ENCODE data around the gene SEC14L2.
A peak's percentile ranks its signal among the peaks of the same experiment; 100 is the strongest.

Gene SEC14L2

DNA sequence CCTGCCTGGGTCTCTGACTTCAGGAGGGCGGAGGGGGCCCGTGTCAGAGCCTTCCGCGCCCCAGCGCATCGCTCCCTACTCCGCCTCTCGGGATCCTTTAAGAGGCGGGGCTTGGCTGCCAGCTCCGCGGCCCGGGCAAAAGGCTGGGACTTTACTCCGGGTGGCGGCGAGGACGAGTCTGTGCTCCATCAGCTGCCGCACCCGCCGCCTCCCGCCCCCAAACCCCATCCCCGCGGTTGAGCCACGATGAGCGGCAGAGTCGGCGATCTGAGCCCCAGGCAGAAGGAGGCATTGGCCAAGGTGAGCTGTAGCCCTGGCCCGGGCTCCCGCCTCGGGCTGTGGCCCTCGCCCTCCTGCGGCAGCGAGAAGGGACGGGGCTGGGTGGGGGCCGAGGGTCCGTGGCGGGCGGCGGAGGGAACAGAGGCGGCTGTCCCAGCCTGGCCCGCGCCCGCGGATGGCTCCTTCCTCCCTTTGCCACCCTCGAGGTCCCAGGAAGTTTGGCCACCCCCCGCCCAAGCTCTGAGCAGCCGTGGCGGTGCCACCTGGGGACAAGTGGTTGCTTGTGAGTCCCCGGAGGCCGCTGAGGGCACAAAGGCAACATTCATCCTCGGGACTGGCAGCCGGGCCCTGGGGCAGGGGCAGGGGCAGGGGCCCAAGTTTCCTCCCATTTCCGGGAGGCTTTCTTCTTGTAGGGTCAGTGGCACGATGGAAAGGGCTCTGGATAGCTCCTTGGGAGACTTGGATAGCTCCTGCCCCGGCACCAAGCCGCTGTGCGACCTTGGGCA is at the start of gene SEC14L2 (continued):
- TF ChIP-seq ZNF610 (tag by site-specific recombination; IDR thresholded peaks at IDR 0.05; ENCODE audit: borderline replicate concordance) (no peak), YY2 (tag by site-specific recombination; IDR thresholded peaks at IDR 0.05) (no peak), FEZF1 (tag by site-specific recombination; IDR thresholded peaks at IDR 0.05) (no peak), ZXDB (tag by site-specific recombination; IDR thresholded peaks at IDR 0.05) (peak; percentile 16; the same call in 1 of the 2 replicates), HOXA7 (CRISPR knock-in tag; IDR thresholded peaks at IDR 0.05; ENCODE audit: borderline replicate concordance) (no peak), ZNF350 (tag by site-specific recombination; IDR thresholded peaks at IDR 0.05) (no peak), ZNF324 (tag by site-specific recombination; IDR thresholded peaks at IDR 0.05) (no peak), ZFP69B (tag by site-specific recombination; IDR thresholded peaks at IDR 0.05) (no peak), ZNF423 (tag by site-specific recombination; IDR thresholded peaks at IDR 0.05) (no peak), GLIS2 (tag by site-specific recombination; IDR thresholded peaks at IDR 0.05) (peak; percentile 69; the same call in 1 of the 2 replicates), ZNF830 (tag by site-specific recombination; IDR thresholded peaks at IDR 0.05; ENCODE audit: low read depth) (no peak), ZNF558 (tag by site-specific recombination; IDR thresholded peaks at IDR 0.05) (no peak)
- TF ChIP-seq, protein P1, sequence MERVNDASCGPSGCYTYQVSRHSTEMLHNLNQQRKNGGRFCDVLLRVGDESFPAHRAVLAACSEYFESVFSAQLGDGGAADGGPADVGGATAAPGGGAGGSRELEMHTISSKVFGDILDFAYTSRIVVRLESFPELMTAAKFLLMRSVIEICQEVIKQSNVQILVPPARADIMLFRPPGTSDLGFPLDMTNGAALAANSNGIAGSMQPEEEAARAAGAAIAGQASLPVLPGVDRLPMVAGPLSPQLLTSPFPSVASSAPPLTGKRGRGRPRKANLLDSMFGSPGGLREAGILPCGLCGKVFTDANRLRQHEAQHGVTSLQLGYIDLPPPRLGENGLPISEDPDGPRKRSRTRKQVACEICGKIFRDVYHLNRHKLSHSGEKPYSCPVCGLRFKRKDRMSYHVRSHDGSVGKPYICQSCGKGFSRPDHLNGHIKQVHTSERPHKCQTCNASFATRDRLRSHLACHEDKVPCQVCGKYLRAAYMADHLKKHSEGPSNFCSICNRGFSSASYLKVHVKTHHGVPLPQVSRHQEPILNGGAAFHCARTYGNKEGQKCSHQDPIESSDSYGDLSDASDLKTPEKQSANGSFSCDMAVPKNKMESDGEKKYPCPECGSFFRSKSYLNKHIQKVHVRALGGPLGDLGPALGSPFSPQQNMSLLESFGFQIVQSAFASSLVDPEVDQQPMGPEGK (tag by site-specific recombination; IDR thresholded peaks at IDR 0.05), result peak; percentile 79
- TF ChIP-seq, protein P2, sequence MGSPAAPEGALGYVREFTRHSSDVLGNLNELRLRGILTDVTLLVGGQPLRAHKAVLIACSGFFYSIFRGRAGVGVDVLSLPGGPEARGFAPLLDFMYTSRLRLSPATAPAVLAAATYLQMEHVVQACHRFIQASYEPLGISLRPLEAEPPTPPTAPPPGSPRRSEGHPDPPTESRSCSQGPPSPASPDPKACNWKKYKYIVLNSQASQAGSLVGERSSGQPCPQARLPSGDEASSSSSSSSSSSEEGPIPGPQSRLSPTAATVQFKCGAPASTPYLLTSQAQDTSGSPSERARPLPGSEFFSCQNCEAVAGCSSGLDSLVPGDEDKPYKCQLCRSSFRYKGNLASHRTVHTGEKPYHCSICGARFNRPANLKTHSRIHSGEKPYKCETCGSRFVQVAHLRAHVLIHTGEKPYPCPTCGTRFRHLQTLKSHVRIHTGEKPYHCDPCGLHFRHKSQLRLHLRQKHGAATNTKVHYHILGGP (tag by site-specific recombination; IDR thresholded peaks at IDR 0.05), result no peak
- TF ChIP-seq, protein P3, sequence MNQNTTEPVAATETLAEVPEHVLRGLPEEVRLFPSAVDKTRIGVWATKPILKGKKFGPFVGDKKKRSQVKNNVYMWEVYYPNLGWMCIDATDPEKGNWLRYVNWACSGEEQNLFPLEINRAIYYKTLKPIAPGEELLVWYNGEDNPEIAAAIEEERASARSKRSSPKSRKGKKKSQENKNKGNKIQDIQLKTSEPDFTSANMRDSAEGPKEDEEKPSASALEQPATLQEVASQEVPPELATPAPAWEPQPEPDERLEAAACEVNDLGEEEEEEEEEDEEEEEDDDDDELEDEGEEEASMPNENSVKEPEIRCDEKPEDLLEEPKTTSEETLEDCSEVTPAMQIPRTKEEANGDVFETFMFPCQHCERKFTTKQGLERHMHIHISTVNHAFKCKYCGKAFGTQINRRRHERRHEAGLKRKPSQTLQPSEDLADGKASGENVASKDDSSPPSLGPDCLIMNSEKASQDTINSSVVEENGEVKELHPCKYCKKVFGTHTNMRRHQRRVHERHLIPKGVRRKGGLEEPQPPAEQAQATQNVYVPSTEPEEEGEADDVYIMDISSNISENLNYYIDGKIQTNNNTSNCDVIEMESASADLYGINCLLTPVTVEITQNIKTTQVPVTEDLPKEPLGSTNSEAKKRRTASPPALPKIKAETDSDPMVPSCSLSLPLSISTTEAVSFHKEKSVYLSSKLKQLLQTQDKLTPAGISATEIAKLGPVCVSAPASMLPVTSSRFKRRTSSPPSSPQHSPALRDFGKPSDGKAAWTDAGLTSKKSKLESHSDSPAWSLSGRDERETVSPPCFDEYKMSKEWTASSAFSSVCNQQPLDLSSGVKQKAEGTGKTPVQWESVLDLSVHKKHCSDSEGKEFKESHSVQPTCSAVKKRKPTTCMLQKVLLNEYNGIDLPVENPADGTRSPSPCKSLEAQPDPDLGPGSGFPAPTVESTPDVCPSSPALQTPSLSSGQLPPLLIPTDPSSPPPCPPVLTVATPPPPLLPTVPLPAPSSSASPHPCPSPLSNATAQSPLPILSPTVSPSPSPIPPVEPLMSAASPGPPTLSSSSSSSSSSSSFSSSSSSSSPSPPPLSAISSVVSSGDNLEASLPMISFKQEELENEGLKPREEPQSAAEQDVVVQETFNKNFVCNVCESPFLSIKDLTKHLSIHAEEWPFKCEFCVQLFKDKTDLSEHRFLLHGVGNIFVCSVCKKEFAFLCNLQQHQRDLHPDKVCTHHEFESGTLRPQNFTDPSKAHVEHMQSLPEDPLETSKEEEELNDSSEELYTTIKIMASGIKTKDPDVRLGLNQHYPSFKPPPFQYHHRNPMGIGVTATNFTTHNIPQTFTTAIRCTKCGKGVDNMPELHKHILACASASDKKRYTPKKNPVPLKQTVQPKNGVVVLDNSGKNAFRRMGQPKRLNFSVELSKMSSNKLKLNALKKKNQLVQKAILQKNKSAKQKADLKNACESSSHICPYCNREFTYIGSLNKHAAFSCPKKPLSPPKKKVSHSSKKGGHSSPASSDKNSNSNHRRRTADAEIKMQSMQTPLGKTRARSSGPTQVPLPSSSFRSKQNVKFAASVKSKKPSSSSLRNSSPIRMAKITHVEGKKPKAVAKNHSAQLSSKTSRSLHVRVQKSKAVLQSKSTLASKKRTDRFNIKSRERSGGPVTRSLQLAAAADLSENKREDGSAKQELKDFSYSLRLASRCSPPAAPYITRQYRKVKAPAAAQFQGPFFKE (tag by site-specific recombination; IDR thresholded peaks at IDR 0.05; ENCODE audit: borderline replicate concordance), result no peak
- TF ChIP-seq, protein P4, sequence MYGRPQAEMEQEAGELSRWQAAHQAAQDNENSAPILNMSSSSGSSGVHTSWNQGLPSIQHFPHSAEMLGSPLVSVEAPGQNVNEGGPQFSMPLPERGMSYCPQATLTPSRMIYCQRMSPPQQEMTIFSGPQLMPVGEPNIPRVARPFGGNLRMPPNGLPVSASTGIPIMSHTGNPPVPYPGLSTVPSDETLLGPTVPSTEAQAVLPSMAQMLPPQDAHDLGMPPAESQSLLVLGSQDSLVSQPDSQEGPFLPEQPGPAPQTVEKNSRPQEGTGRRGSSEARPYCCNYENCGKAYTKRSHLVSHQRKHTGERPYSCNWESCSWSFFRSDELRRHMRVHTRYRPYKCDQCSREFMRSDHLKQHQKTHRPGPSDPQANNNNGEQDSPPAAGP (tag by site-specific recombination; IDR thresholded peaks at IDR 0.05), result 0 out of 2 replicates have a peak, but pooled peaks have one; percentile 63
- TF ChIP-seq, protein P5, sequence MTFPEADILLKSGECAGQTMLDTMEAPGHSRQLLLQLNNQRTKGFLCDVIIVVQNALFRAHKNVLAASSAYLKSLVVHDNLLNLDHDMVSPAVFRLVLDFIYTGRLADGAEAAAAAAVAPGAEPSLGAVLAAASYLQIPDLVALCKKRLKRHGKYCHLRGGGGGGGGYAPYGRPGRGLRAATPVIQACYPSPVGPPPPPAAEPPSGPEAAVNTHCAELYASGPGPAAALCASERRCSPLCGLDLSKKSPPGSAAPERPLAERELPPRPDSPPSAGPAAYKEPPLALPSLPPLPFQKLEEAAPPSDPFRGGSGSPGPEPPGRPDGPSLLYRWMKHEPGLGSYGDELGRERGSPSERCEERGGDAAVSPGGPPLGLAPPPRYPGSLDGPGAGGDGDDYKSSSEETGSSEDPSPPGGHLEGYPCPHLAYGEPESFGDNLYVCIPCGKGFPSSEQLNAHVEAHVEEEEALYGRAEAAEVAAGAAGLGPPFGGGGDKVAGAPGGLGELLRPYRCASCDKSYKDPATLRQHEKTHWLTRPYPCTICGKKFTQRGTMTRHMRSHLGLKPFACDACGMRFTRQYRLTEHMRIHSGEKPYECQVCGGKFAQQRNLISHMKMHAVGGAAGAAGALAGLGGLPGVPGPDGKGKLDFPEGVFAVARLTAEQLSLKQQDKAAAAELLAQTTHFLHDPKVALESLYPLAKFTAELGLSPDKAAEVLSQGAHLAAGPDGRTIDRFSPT (tag by site-specific recombination; IDR thresholded peaks at IDR 0.05), result peak; percentile 56; the same call in 1 of the 2 replicates
- TF ChIP-seq, protein P6, sequence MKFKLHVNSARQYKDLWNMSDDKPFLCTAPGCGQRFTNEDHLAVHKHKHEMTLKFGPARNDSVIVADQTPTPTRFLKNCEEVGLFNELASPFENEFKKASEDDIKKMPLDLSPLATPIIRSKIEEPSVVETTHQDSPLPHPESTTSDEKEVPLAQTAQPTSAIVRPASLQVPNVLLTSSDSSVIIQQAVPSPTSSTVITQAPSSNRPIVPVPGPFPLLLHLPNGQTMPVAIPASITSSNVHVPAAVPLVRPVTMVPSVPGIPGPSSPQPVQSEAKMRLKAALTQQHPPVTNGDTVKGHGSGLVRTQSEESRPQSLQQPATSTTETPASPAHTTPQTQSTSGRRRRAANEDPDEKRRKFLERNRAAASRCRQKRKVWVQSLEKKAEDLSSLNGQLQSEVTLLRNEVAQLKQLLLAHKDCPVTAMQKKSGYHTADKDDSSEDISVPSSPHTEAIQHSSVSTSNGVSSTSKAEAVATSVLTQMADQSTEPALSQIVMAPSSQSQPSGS (tag by site-specific recombination; IDR thresholded peaks at IDR 0.05; ENCODE audit: low read depth), result no peak
- TF ChIP-seq, protein P7, sequence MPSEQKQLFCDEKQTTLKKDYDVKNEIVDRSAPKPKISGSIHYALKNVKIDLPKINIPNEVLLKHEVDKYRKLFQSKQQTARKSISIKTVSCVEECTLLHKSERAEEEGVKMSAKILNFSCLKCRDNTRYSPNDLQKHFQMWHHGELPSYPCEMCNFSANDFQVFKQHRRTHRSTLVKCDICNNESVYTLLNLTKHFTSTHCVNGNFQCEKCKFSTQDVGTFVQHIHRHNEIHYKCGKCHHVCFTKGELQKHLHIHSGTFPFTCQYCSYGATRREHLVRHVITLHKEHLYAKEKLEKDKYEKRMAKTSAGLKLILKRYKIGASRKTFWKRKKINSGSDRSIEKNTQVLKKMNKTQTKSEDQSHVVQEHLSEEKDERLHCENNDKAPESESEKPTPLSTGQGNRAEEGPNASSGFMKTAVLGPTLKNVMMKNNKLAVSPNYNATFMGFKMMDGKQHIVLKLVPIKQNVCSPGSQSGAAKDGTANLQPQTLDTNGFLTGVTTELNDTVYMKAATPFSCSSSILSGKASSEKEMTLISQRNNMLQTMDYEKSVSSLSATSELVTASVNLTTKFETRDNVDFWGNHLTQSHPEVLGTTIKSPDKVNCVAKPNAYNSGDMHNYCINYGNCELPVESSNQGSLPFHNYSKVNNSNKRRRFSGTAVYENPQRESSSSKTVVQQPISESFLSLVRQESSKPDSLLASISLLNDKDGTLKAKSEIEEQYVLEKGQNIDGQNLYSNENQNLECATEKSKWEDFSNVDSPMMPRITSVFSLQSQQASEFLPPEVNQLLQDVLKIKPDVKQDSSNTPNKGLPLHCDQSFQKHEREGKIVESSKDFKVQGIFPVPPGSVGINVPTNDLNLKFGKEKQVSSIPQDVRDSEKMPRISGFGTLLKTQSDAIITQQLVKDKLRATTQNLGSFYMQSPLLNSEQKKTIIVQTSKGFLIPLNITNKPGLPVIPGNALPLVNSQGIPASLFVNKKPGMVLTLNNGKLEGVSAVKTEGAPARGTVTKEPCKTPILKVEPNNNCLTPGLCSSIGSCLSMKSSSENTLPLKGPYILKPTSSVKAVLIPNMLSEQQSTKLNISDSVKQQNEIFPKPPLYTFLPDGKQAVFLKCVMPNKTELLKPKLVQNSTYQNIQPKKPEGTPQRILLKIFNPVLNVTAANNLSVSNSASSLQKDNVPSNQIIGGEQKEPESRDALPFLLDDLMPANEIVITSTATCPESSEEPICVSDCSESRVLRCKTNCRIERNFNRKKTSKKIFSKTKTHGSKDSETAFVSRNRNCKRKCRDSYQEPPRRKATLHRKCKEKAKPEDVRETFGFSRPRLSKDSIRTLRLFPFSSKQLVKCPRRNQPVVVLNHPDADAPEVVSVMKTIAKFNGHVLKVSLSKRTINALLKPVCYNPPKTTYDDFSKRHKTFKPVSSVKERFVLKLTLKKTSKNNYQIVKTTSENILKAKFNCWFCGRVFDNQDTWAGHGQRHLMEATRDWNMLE (tag by site-specific recombination; conservative IDR thresholded peaks at IDR 0.05; ENCODE audit: low read depth), result no peak

Measured in HEK293 (cell line).